Measurements from ENCODE around the gene KIF18B.
"Not testable (repeated sequence)": the region's sequence is repeated elsewhere in the genome, so short reads cannot be mapped to it uniquely, and the experiment has no call there.

Gene KIF18B

DNA sequence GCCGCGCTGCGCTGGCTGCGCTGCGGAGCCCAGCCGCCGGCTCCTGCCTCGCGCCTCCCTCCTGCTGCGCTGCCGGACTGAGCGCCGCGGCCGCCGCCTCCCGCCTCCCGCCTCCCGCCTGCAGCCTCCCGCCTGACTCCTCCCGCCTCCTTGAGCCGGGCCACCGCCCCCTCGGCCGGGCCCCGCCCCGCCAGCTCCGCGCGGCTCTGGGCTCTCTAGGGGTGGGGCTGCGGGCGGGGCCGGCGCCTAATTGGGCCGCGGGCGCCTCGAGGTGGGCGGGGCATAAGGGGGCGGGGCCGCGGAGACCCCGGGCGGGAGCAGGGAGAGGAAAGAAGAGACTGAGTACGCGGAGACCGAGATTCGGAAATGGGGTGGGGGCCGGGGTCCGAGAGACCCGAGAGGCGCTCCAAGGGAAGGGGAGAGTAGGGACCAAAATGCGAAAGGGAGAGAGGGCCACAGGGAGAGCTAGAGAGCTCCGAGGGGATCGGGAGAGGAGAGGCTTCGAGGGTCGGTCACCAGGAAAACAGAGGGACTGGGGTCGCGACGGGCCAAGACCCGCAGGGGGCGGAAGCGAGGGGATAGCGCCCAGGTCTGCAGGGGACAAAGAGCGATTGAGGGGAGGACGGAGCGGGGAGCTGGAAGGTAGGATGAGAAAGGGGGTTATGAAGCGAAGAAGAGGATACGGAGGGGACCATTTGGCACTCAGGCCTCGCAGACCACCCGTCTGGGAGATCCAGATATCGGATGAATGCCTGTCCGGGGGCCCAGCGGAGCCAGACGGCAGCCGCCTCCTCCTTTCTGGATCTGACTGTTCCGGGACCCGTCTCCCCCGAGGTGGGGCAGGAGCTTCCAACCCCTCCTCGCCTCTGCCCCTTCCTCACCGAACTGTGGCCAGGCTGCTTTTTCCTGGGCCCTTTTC is 20.9 kb upstream of the KIF18B start, which contains the start of gene C1QL1:
TSS of gene C1QL1 (minus strand) at position 79 of the 919 bp plus-strand sequence. CDS start 255 bp downstream, outside the sequence.
- peak; percentile 89 for DNase-seq

- DNase-seq, result no peak
Measured at GRCh38 chr17:44967907-44968224, 20.3 kb upstream of the KIF18B start.

DNA sequence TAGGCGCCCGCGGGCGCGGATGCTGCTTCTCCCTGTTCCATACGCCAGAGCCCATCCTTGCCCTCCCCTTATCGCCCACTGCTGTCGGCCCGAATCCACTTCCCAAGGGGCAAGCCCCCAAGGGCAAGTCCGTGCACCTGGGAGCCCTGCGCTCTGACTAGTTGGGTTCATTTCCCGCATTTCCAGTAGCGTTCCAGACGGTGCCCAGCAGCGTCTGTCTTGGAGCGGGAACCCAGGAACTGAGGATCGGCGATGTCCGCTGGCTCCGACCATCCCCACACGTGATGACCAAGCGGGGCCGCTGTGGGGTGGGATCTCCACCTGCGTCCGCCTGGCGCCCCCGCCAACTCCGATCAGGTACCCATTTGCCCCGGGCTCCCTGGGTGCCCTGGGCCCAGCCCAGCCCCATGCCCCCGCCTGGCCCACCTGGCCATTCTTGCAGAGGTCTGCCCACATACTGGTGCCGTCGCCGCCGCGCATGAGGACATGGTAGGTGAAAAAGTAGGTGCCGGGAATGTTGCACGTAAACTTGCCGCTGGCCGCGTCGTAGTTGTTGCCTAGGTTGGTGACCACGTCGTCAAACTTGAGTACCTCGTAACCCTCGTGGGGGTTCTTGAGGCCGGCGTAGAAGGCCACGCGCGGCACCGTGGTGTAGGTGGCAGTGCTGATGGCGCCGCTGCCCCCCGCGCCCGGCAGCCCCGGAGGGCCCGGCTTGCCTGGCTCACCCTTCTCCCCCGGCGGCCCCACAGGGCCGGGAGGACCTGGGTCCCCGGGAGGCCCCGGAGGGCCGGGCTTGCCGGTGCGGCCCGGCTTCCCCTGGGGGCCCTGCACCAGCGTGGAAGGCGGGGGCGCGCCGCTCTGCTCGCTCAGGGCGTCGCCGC is 19.7 kb upstream of the KIF18B start:
- DNase-seq, result no peak

DNA sequence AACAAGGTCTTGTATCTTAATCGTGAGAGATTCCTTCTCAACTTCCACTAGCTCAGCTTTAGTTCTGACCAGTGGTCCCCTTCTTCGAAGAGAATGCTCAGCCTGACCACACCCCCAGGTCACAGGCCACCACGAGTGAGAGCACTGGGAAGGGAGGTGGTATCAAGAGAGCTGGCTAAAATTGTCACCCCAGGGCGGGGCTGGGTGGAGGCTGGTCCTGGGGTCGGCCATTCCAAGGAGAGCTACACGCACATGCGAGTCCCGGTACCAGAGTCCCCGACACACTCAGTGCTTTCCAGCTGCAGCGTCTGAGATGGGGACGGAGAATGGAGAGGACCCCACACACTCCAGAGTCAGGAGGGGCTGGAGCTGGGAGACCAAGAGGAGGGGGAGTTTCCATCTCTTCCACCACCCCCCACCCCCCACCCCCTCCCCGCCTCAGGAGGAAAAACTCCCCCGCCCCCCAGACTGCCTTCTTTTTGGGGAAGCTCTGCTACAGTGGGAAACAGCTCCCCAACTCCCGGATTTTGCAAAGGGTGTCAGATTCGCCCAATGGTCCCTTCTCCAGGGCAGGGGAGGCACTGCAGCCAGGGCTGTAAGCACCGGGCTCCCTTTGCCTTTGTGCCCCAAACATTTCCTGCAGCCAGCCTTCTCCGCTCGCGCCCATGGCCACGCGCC is 18.9 kb upstream of the KIF18B start:
- DNase-seq, result no peak

DNA sequence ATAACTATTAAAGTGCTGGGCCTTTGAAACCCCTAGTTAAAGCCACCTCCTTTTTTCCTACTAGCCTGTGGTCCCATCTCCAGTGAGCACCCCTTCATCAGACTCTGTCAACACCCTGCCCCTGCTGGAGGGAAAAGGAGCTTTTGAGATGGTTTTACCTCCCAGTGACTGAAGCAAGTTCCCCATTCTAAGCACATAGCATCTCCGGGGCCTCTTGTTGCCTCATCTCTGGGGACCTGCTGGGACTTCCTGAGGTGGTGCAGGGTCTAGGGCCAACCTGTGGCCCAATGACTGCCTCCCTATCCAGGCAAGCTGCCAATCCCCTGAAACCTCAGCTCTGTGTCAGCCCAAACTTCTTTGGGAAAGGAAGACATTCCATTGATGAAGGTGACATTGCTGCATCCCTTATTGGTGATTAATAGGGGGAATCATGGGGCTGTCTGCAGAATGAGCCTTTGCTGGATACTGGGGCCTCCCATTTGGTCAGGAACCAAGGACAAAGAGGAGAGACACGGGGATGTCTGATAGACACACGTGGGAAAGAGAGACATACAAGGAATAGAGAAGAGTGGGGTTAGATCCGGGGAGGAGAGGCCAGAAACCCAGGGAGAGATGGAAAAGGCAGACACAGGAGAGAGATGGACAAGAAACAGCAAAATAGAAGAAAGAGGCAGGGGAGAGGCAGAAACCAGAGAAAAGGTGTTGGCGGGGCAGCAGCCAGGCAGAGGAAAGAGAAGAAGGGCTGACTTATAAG is 18.1 kb upstream of the KIF18B start:
- no peak for DNase-seq

- DNase-seq, result no peak
Measured at GRCh38 chr17:44961921-44962350, 14.4 kb upstream of the KIF18B start.

GRCh38 chr17:44960691-44961090 is 13.1 kb upstream of the KIF18B start:
- no peak for DNase-seq

DNA sequence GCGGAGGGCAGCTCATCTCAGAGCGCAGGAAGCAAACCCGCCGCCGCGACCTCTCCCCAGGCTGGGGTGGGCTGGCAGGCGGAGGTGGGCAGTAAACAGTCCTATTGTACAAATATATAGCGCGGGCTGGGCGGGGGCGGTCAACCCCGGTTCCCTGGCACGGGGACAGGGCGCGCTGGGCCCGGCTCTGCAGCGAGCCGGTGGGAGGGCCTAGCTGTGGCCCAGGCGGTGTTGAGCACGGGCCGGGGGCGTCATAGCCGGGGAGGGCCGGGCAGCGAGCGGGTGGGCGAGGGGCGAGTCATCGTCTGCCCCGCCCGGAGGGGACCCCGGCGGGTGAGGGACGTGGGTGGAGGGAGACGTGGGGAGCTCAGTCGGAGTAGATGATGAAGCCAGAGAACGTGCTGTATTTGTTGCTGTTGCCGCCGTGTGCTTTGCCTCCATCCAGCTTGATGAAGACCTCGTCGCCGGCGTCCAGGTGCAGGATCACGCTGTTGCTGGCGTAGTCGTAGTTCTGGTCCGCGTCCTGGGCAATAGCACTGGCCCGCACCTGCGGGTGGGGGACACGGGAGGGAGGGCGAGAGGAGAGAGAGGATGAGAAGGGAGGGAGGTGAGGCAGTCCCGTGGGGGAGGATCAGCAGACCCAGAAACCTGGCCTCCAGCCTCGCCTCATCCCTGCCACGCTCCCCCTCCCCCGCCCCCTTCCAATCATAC is 12.4 kb upstream of the KIF18B start:
- DNase-seq, result no peak

- no peak for DNase-seq
Measured at GRCh38 chr17:44956998-44957981, 9.7 kb upstream of the KIF18B start.

DNA sequence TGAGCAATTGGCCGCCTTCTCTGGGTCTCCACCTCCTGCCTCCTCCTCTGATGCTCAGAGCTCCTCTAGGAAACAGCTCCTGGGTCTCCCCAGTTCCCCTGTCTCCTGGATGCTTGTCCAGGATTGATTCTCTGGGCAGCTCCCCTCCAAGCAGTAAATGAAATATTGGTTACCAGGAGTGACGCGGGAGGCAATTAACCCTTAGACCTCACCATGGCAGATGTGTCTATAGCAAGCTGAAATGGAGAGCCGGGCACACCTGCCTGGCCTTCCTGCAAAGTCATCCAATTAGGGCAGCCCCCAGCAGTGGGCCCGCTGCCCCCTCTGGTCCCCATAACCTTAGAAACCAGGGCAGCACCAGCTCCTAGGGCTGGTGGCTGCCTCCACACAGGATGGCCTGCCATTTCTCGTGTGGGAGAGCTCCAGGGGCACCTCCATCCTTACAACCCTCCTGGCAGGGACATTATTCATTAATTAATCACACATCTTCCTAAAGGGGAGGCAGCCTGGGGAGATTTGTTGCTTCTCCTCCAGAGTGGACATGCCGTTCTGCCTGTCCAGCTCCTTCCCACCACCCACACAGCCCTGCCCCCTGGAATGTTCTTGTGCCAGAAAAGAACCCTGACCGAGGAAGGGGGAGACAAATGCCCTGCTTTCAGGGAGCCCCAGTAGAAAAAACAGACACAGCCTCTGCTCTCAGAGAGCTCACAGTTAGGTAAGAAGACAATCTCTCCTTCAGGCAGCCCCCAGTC is 8.3 kb upstream of the KIF18B start:
- no peak for DNase-seq

- no peak for DNase-seq
Measured at GRCh38 chr17:44952946-44953475, 5.4 kb upstream of the KIF18B start.

GRCh38 chr17:44948315-44948795 is 782 bp upstream of the KIF18B start:
- DNase-seq, result no peak

DNA sequence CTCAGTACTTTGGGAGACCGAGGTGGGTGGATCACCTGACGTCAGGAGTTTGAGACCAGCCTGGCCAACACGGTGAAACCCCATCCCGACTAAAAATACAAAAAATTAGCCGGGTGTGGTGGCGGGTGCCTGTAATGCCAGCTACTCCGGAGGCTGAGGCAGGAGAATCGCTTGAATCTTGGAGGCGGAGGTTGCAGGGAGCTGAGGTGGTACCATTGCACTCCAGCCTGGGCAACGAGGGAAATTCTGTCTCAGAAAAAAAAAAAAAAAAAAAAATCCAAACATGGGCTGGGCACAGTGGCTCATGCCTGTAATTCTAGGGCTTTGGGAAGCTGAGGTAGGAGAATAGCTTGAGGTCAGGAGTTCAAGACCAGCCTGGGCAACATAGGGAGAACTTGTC is 1.9 kb downstream of the KIF18B start:
- not testable (repeated sequence) for DNase-seq

DNA sequence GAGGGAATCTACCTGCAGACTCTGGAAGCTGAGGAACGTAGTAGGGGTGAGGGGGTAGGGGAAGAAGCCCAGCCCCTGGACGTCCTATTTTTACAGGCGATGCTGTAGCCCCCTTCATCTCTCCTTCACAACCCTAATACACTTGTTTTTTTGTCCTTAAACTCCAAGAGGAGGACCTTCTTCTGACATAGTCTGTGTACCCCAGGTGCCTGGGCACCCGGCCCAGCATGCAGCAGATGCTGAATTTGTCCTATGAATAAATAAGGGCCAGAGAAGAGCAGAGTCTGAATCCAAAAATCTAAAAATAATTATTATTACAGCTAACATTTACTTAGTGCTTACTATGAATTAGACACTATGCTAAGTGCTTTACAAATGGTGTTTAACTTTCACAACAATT is 5.1 kb downstream of the KIF18B start:
- no peak for DNase-seq

DNA sequence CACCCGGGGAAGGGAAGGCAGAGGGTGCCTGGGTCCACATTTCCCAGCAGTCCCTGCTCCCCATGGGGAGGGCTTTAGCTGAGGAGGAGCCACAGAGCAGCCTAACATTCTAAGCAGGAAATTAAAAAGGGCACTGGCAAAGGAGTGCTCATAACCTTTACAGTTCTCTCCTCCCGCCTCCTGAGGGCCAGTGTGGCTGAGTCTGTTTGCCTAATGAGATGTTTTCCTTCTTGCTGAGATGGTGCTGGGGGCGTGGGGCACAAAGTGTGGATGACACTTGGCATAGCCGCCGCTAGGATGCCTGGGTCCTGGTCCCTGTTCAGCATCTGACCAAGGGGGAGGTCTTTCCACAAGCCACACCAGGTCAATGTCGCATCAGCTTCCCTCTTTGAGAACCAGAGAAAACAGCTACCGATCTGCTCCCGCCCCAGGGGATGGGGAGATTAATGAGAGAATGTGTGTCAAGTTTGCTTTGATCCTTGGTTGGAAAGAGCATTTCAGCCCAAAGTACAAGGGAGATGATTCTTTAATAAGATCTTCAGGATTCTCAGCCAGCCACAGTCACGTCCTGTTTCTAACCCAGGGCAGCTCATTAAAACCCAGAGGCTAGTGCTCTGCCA is 5.8 kb downstream of the KIF18B start:
- no peak for DNase-seq

- DNase-seq, result no peak
Measured at GRCh38 chr17:44940768-44941167, 6.8 kb downstream of the KIF18B start.

GRCh38 chr17:44940317-44940716 is 7.3 kb downstream of the KIF18B start:
- DNase-seq, result no peak

DNA sequence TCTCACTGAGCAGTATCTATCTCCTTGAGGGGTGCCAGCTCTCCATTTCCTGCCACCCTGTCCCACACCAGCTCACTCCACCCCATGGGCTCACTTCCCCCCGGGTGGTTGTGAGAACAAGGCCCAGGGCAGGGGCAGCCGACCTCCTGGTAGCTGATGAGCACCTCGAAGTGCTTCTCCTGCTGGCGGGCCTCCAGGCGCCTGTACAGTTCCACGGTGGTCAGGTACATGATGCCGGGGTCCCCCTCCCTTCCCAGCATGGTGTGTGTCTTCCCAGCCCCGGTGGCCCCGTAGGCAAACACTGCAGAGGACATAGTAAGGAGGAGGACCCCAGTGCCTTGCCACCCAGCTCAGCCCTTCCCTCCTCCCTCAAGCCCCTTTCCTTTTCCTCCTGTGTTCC is 12.5 kb downstream of the KIF18B start:
- DNase-seq, result no peak

DNA sequence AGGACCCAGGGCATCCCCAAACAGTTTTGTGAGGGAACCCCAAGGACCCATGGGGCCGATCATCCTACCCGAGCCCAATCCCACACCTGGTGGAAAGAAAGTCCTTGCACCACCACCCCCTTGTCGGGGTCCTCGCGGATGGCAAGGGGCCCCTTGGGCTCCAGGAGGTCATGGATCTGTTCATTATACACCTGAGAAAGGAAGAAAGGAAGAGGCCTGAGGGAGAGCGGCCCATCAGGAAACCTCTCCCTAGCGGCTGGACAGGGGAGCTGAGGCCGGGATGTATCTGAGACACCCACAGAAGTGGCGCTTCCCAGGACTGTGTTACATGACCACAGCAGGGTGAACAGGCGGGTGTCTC is 12.8 kb downstream of the KIF18B start:
- no peak for DNase-seq
